ENCODE measurements around the gene FHOD3.

- TF ChIP-seq EZH2 (IDR thresholded peaks at IDR 0.05; ENCODE audit: borderline replicate concordance, insufficient read depth, low read depth, low read length, poor library complexity, severe bottlenecking): no peak
- TF ChIP-seq, protein P1, sequence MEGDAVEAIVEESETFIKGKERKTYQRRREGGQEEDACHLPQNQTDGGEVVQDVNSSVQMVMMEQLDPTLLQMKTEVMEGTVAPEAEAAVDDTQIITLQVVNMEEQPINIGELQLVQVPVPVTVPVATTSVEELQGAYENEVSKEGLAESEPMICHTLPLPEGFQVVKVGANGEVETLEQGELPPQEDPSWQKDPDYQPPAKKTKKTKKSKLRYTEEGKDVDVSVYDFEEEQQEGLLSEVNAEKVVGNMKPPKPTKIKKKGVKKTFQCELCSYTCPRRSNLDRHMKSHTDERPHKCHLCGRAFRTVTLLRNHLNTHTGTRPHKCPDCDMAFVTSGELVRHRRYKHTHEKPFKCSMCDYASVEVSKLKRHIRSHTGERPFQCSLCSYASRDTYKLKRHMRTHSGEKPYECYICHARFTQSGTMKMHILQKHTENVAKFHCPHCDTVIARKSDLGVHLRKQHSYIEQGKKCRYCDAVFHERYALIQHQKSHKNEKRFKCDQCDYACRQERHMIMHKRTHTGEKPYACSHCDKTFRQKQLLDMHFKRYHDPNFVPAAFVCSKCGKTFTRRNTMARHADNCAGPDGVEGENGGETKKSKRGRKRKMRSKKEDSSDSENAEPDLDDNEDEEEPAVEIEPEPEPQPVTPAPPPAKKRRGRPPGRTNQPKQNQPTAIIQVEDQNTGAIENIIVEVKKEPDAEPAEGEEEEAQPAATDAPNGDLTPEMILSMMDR (IDR thresholded peaks at IDR 0.05): no peak
These were observed 94.1 kb downstream of the FHOD3 start for GRCh38 chr18:36391426-36392145.

Measured in B cell (primary cell).